22Rv1 (cell line): ENCODE results near the gene EGFLAM.

ENCODE experiments used
- CTCF ChIP-seq: fragments of 450-650 bp; IDR thresholded peaks from 2 replicates; pipeline ENCODE4 v1.5.1; 2017; ENCODE audit warnings: mild to moderate bottlenecking
- ZFX ChIP-seq: fragments of 450-650 bp; IDR thresholded peaks from 2 replicates; pipeline ENCODE4 v1.6.1; 2017; ENCODE audit warnings: antibody characterized with exemption, borderline replicate concordance

GRCh38 chr5:38378579-38378978, 120.2 kb downstream of the EGFLAM start:
- no peak for TF ChIP-seq CTCF
- no peak for TF ChIP-seq ZFX
